DOHH2 (cell line): ENCODE data around the gene TGM6.

Experiments
- H3F3A ChIP-seq: fragments of 200-600 bp; sonication (generic), shearing (Covaris generic); 2 replicates; pipeline ENCODE4 v1.6.0; 2016; ENCODE audit warnings: antibody characterized with exemption, mild to moderate bottlenecking; ENCODE audit not compliant: control insufficient read depth, insufficient read depth
- H3K27ac ChIP-seq: fragments of 200-600 bp; sonication (generic); 2 replicates; pipeline ENCODE4 v1.5.1; 2014; ENCODE audit warnings: low read depth, mild to moderate bottlenecking, low read length, moderate library complexity
- H3K27me3 ChIP-seq: fragments of 200-600 bp; sonication (generic); 2 replicates; pipeline ENCODE4 v1.6.1; 2014; ENCODE audit warnings: mild to moderate bottlenecking, low read length, mixed read lengths; ENCODE audit not compliant: control insufficient read depth
- H3K36me3 ChIP-seq: fragments of 200-600 bp; sonication (generic); 2 replicates; pipeline ENCODE4 v1.6.1; 2014; ENCODE audit warnings: mild to moderate bottlenecking, low read length, moderate library complexity, mixed read lengths; ENCODE audit not compliant: control insufficient read depth
- H3K4me1 ChIP-seq: fragments of 200-600 bp; sonication (generic); 2 replicates; pipeline ENCODE4 v1.6.1; 2014; ENCODE audit warnings: mild to moderate bottlenecking, low read length, mixed read lengths; ENCODE audit not compliant: control insufficient read depth
- H3K4me2 ChIP-seq: fragments of 200-600 bp; sonication (generic); 2 replicates; pipeline ENCODE4 v1.6.0; 2014; ENCODE audit warnings: mild to moderate bottlenecking, low read length, moderate library complexity
- H3K4me3 ChIP-seq: fragments of 200-600 bp; sonication (generic); 2 replicates; pipeline ENCODE4 v1.5.1; 2014; ENCODE audit warnings: mild to moderate bottlenecking, low read length, mixed read lengths
- H3K79me2 ChIP-seq: fragments of 200-600 bp; sonication (generic); 2 replicates; pipeline ENCODE4 v1.6.1; 2014; ENCODE audit warnings: mild to moderate bottlenecking, low read length, mixed read lengths; ENCODE audit not compliant: control insufficient read depth
- H3K9me2 ChIP-seq: fragments of 200-600 bp; sonication (generic); replicated peaks from 2 replicates; pipeline ENCODE4 v1.6.1; 2014; ENCODE audit warnings: mild to moderate bottlenecking, low read length, mixed read lengths; ENCODE audit not compliant: control insufficient read depth
- H3K9me3 ChIP-seq: fragments of 200-600 bp; sonication (generic); 2 replicates; pipeline ENCODE4 v1.6.1; 2014; ENCODE audit warnings: antibody characterized with exemption, low read length, mixed read lengths; ENCODE audit not compliant: control insufficient read depth, insufficient read depth
- H4K20me1 ChIP-seq: fragments of 200-600 bp; sonication (generic); 2 replicates; pipeline ENCODE4 v1.6.0; 2014; ENCODE audit warnings: low read depth, mild to moderate bottlenecking, antibody characterized with exemption, low read length, moderate library complexity; ENCODE audit not compliant: control insufficient read depth, insufficient read depth
- EZH2phosphoT487 ChIP-seq: fragments of 200-600 bp; sonication (generic); IDR thresholded peaks from 2 replicates; pipeline ENCODE4 v1.6.1; 2017; ENCODE audit warnings: borderline replicate concordance, mild to moderate bottlenecking, antibody characterized with exemption, low read length, moderate library complexity, mixed read lengths
- TF ChIP-seq, protein P1 (sequence below): fragments of 200-600 bp; sonication (generic); IDR thresholded peaks from one replicate; pipeline ENCODE4 v1.5.1; 2014; ENCODE audit warnings: antibody characterized with exemption, mild to moderate bottlenecking, low read depth, low read length; ENCODE audit not compliant: poor library complexity, severe bottlenecking

The TGM6 gene

DNA sequence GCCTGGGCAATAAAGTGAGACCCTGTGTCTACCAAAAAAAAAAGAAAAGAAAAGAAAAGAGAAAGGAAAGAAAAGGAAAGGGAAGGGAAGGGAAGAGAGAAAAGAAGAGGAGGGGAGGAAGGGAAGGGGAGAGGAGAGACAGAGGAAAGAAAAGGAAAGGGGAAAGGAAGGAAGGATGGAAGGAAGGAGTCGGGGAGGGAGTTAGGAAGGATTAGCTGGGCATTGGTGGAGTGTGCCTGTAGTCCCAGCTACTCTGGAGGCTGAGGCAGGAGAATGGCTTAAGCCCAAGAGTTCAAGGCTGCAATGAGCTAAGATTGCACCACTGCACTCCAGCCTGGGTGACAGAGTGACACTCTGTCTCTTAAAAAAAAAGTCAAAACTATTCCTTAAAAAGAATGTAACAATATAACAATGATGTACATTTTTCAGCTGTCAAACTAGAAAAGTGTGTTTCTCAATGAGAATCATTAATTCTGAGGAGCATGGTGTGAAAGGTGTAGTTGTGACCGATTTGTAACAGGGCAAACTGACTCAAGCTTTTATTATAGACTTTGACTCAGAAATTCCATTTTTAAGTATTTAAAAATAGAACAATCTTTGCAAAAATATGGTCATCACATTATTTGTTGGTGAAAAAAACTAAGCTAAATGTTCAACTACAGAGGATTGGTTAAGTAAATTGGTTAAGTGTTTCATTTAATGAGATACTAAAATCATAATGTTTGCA lies 75.2 kb downstream of the TGM6 start:
- no peak overlapping the region for H3K4me2 ChIP-seq
- H3K79me2 ChIP-seq: no peaks in the 10 kb centered on the region
- peaks cover 51% of the 10 kb centered on the region for H3F3A ChIP-seq
- no peaks in the 10 kb centered on the region for H3K9me2 ChIP-seq
- H3K36me3 ChIP-seq: peaks cover 28% of the 10 kb centered on the region
- H3K4me1 ChIP-seq: 0 out of 2 replicates have a peak, but pooled peaks cover 4% of the 10 kb centered on the region
- peaks cover 9% of the 10 kb centered on the region for H3K27me3 ChIP-seq
- H3K9me3 ChIP-seq: no peaks in the 10 kb centered on the region
- no peak overlapping the region for H3K4me3 ChIP-seq
- TF ChIP-seq EZH2phosphoT487: no peak
- TF ChIP-seq, protein P1, sequence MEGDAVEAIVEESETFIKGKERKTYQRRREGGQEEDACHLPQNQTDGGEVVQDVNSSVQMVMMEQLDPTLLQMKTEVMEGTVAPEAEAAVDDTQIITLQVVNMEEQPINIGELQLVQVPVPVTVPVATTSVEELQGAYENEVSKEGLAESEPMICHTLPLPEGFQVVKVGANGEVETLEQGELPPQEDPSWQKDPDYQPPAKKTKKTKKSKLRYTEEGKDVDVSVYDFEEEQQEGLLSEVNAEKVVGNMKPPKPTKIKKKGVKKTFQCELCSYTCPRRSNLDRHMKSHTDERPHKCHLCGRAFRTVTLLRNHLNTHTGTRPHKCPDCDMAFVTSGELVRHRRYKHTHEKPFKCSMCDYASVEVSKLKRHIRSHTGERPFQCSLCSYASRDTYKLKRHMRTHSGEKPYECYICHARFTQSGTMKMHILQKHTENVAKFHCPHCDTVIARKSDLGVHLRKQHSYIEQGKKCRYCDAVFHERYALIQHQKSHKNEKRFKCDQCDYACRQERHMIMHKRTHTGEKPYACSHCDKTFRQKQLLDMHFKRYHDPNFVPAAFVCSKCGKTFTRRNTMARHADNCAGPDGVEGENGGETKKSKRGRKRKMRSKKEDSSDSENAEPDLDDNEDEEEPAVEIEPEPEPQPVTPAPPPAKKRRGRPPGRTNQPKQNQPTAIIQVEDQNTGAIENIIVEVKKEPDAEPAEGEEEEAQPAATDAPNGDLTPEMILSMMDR: no peak
- H3K27ac ChIP-seq: no peak overlapping the region
- H4K20me1 ChIP-seq: no peaks in the 10 kb centered on the region; the same call in 1 of the 2 replicates

- H3K36me3 ChIP-seq: peaks cover 58% of the 10 kb centered on the region
- H3K4me1 ChIP-seq: 0 out of 2 replicates have a peak, but pooled peaks cover 4% of the 10 kb centered on the region
- peaks cover 18% of the 10 kb centered on the region; the same call in 1 of the 2 replicates for H4K20me1 ChIP-seq
- no peak overlapping the region for H3K4me2 ChIP-seq
- no peaks in the 10 kb centered on the region for H3K9me2 ChIP-seq
- TF ChIP-seq EZH2phosphoT487: no peak
- TF ChIP-seq, protein P1: no peak
- H3K79me2 ChIP-seq: no peaks in the 10 kb centered on the region
- no peak overlapping the region for H3K27ac ChIP-seq
- no peaks in the 10 kb centered on the region for H3K27me3 ChIP-seq
- H3K9me3 ChIP-seq: no peaks in the 10 kb centered on the region
- H3F3A ChIP-seq: peaks cover 78% of the 10 kb centered on the region
- H3K4me3 ChIP-seq: no peak overlapping the region
Observed at GRCh38 chr20:2458919-2459499, 78.3 kb downstream of the TGM6 start.

DNA sequence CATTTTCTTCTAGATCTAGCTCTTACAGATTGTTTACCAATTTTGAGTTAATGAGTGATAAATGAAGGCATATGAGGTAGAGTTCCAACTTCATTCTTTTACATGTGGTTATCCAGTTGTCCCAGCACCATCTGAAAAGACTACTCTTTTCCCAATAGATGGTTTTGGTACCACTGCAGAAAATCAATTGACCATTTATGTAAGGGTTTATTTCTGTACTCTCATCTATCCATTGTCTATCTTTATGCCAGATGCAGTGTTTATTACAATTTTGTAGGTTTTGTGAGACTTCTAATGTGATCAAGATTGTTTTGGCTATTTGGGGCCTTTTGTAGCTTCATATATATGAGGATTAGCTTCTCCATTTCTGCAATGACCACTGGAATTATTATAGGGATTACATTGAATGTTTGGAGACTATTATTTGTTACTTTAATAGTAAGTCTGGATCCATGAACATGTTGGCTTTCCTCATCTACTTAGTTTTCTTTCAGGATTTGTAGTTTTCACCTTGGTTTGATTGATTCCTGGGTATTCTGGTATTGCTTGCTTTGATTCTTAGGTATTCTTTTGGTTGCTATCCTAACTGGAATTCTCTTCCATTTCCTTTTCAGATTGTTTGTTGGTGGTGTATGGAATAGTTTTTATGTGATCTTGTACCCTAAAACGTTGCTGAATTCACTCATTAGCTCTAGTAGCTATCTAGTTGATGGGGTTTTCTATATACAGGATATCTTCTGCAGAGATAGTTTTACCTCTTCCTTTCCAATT lies 79.5 kb downstream of the TGM6 start:
- Histone ChIP-seq H3K36me3 (peaks cover 70% of the 10 kb centered on the region), H3F3A (peaks cover 89% of the 10 kb centered on the region), H3K4me1 (0 out of 2 replicates have a peak, but pooled peaks cover 4% of the 10 kb centered on the region), H3K4me3 (no peak overlapping the region), H3K9me3 (no peaks in the 10 kb centered on the region), H3K4me2 (no peak overlapping the region), H4K20me1 (peaks cover 28% of the 10 kb centered on the region; the same call in 1 of the 2 replicates), H3K79me2 (peaks cover 4% of the 10 kb centered on the region; the same call in 1 of the 2 replicates), H3K27ac (no peak overlapping the region), H3K9me2 (no peaks in the 10 kb centered on the region), H3K27me3 (no peaks in the 10 kb centered on the region)
- TF ChIP-seq EZH2phosphoT487: no peak
- TF ChIP-seq, protein P1: no peak
